Right ventricle myocardium superior (tissue), 1 donor: Measurements from ENCODE around the gene C1orf141. TPM values are rescaled to one million over a fixed set of nuclear protein-coding genes. Genes with fewer than 3 reads are reported as not detected.
"Not testable (repeated sequence)": the region's sequence is repeated elsewhere in the genome, so short reads cannot be mapped to it uniquely, and the experiment has no call there.

Experiments
- ATAC-seq: fragments of 200-7000 bp; cut with Tn5 transposase; one replicate; pipeline ENCODE4 v1.9.1; 2020; ENCODE audit warnings: mild to moderate bottlenecking; ENCODE audit not compliant: poor library complexity
- DNase-seq: peaks from one replicate; pipeline ENCODE4 v3.0.0-alpha.2; 2020
- intact Hi-C: fragments of 100-400 bp; cut with DNase I; formaldehyde crosslinking; loops from one replicate; pipeline ENCODE4 v1.11.2; 2022
- long read RNA-seq: library from polyadenylated mRNA; unstranded; transcript quantifications from one replicate; pipeline ENCODE4 v2.0.0, GENCODE V29; 2021
- total RNA-seq: library from RNA; stranded (reverse); fragmentation: NEBNext Ultra II Directional; extraction: Animal tissue kit (Norgen Biotek cat#: 25700); gene quantifications from one replicate; pipeline ENCODE4 v1.2.1, GENCODE V29; 2021
- donor health status: DM: no; HTN: yes; CAD: no; lungs with severe emphysema.

The C1orf141 gene
- total RNA-seq, result not detected
- long read RNA-seq, result 0 reads

DNA sequence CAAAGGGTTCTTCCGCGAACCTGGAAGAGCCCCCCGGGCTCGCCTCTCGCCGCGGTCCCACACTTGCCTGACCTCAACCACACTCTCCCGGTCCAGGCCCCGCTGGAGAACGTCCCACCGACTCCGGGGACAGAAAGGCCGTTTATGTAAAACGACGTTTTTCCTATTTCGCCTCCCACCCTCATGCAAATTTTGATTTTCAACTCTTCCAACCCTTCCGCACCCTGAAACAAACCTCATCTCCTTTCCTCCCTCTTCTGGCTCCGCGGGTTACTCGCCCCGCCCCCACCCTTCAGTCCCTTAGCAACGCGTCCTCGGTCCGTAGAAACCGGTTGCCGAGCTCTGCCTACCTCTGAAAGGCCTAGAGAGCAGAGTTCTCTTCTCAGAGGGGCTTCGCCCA, at the start of gene C1orf141:
Gene C1orf141, minus strand, starts transcription at position 276 of the 400 bp plus-strand sequence. CDS start 7,730 bp downstream, outside the sequence.
- peak; percentile 83 for ATAC-seq
- intact Hi-C loops, result no loop called here
- no peak for DNase-seq

DNA sequence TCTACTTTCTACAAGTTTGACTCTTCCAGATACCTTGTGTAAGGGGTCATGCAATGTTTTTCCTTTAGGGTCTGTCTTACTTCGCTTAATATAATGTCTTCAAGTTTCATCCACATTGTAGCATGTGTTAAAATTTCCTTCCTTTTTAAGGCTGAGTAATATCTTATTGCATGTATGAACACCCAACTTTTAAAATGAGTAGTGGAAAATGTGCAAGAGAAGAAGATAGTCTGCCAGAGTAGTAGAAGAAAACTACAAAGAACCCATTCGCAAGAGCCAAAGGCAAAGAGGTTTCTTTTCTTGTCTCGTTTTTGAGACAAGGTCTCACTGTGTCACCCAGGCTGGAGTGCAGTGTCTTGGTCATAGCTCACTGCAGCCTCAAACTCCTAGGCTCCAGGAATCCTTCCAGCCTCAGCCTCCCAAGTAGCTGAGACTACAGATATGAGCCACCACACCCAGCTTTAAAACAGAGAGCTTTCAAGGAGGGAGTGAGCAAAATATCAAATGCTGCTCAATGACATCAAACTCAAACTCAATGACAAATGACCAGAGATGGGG, 40.8 kb upstream of the C1orf141 start:
- intact Hi-C loops, result no loop called here
- no peak for ATAC-seq
- DNase-seq, result no peak

DNA sequence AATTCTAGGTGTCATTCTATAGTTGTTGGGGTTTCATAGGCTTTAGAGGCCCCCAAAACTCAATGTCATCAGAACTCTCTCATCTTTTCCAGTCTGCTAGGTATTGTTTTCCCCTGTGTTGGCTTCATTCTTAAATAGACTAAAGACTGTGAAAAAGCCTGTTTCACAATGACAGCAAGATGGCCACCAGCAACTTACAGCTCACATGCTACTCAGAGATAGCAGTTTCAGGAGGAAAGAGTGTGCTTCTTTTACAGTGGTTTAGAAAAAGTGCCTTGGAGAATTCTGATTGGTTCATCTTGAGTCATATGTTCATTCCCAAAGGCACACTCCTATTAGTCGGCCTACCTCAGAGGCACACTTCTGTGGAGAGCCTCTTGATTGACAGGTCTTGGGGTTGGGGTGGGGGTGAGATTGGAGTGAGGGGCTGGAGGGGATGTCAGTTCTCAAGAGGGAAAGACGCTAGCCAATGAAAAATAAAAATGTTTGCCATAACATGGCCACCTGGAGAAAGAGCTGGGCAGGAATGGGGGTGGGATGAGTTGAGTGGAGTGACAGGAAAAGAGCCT, 40.0 kb upstream of the C1orf141 start:
- ATAC-seq (no peak), DNase-seq (no peak)
- intact Hi-C loops, result no loop called here

DNA sequence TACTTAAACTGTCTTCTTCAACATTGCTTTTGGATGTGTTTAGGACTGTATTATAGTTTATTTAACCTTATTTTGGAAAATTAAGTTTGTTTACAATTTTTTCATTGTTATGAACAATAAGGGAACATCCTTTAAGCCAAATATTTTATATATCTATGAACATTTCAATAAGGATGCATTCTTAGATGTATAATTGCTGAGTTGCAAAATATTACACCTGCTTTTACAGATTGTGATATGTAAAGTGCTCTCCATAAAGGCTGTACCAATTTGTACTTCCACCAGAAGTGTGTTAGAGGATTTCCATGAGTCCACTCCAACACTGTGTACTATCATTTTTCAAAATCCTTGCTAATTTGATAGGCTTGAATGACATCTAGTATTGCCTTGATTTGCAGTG, 39.2 kb upstream of the C1orf141 start:
- ATAC-seq, result no peak
- DNase-seq, result no peak
- intact Hi-C loops, result no loop called here

DNA sequence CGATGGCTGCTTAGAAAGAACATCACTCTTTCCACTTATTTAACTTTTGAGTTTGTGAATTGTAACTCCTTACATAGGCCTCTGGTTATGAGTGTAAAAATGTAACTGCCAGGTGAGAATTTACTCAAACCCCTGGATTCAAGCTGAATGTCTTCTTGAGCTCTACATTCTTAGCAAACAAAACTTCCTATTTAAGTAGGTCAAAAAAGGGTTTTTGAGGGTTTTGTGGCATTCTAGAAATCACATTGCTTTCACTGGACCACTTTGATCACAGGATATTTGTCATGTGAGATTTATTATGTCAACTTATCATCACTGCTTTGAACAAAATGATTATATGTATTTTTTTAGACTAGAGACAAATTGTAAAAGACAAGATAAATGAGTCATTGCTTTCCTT, 37.2 kb upstream of the C1orf141 start:
- DNase-seq (no peak), ATAC-seq (no peak)
- intact Hi-C loops, result no loop called here

DNA sequence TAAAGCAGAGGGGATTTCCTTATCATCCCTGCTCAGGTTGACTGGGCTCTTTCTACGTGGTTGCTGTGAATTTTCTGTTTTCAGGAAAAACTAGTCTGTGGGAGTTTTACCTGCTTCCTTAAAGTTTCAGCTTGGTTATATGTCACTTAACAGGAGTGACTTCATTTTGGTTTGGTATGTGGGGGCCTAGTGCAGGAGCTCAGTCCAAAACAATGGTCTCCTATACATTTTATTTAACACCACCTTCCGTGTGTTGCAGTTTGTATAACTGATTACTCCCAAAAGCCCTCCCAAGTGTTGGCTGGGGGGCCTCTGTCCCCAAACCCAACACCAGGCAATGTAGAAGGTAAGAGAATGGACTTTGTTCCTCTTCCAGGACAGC, 36.8 kb upstream of the C1orf141 start:
- ATAC-seq, result no peak
- DNase-seq, result no peak
- intact Hi-C loops, result no loop called here

DNA sequence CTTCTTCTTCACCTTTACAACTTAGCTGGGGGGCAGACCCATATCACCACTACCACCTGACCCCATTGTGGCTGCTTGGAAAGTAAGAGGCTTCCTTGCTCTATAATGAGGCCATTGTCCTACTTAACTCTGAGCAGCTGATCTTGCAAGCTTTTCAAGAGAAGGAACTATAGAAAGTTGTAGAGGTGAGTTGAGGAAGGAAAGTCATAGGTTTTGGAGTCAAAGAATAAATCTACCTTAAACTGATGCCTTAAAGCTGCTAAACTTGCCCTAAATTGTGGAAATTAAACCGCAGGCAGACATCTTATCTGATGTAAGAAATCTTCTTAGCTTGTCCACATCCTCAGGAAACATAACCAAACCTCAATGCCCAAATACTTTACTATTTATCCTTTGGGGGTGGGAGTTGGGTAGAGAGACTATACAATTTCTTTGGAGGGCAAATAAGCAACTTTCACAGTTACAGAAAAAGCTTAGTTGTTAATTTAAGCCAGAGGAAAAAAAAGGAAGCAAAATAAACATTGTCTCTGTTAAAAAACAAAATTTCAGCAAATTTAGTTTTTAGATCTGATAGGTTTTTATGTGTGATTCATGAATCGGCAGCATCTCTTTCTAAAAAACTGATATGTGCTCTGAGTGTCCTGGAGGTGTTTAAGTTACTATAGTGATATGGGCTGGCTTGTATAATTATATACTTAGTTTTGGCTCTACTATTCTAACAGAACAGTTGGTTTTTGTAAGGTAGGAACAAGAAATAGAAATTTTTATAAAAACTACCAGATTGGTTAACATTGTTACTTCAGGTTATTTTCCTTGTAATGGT, 36.2 kb upstream of the C1orf141 start:
- intact Hi-C loops, result no loop called here
- no peak for DNase-seq
- ATAC-seq, result no peak

DNA sequence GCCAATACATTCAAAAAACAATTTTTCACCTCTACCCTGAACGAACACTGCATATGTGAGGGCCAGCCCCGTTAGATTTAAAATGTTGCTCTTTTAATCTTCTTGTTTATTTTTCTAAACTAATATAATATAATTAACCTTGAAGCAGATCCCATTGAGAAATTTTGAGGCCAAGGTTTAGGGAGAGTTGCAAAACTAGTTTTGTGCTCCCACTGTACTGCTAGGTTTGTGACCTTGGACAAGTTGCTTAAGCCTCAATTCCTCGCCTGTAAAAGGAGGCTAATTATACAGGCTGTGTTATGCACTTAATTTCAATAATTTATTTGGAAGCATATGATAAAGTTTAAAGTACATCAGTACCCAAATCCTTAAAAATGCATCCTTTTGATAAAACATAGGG, 35.2 kb upstream of the C1orf141 start:
- ATAC-seq, result no peak
- intact Hi-C loops, result no loop called here
- DNase-seq, result no peak

DNA sequence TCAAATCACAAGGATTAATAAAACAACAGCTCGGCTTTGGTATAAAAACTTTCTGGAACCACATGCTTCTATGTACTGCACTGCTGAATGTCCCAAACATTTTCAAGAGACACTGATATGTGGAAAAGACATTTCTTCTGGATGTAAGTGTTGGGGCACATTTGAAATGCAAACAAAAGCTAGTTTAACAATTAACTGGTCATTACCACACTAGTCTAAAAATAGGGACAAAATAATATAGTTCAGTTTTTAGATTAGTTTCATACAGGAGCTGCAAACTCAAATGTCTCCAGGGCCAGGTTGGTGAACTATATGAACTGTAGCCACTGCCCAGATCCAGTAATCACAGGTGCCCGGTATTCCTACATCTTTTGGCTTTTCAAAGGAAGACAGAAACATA, 34.7 kb upstream of the C1orf141 start:
- intact Hi-C loops, result no loop called here
- ATAC-seq, result no peak
- DNase-seq, result no peak

DNA sequence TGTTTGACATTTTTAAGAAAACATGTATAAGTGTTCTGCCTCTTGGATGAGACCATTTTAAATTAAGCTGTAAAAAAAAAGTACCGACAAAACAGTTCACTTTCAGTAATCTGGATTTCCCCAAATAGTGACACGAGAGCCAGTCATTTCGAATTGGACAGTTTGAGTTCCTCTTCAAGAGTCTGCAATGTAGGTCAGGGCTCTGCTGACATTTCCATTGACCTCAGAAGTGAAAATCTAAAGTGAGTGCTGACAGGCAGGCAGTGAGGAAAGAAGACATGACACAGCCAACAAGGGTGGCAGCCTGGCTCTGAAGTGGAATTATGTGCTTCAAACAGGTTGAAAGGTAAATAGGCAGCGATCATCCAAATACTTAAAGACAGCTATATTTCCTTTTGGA, 31.4 kb upstream of the C1orf141 start, which contains the start of gene IL23R:
Gene IL23R, plus strand, starts transcription at position 259 of the 400 bp plus-strand sequence. CDS start 1,667 bp downstream, outside the sequence.
- ATAC-seq (peak; percentile 93), DNase-seq (no peak)
- intact Hi-C loops, result no loop called here

DNA sequence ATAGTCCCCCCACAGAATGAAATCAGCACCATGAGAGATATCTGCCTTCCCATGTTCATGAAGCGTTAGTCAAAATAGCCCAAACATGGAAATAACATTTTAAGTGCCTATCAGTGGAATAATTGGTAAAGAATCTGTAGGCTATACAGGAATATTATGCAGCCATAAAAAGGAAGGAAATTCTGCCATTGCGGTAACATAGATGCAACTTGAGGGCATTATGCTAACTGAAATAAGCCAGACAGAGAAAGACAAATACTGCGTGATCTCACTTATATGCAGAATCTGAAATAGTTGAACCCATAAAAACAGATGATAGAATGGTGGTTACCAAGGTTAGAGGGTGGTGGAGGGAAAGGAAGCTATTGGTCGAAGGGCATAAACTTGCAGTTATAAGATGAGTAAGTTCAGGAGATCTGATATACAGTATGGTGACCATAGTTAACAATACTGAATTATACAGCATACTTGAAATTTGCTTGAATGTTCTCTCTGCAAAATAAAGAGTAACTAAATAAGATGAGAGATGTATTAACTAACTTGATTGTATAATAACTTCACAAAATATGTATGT, 30.8 kb upstream of the C1orf141 start:
- no peak for DNase-seq
- no peak for ATAC-seq
- intact Hi-C loops, result no loop called here

DNA sequence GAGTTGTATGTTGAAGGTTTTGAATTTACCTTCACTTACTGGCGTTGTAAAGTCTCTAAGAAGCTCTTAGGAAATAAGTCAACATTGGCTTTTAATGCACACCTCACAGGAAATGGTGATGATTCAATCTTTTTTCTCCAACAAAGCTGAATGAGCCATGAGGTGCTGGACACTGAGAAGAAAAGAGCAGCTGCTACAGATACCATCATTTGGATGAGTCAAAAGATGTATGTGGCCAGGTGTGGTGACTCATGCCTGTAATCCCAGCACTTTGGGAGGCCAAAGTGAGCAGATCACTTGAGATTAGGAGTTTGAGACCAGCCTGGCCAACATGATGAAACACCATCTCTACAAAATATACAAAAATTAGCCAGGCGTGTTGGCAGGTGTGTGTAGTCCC, 28.2 kb upstream of the C1orf141 start:
- no peak for ATAC-seq
- intact Hi-C loops, result no loop called here

DNA sequence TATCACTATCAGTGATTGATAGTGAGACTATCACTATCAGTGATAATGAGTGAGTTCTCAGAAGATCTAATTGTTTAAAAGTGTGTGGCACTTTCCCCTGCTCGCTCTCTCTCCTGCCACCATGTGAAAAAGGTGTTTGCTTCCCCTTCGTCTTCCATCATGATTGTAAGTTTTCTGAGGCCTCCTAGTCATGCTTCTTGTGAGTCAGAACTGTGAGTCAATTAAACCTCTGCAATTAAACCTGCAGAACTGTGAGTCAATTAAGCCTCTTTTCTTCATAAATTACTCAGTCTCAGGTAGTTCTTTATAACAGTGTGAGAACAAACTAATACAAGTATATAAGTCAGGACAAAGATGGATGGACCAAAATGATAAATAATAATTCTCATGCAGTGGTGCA, 24.5 kb upstream of the C1orf141 start:
- intact Hi-C loops, result no loop called here
- DNase-seq, result no peak
- ATAC-seq, result no peak

More for the DNA sequence above, 28.2 kb upstream of the C1orf141 start:
- no peak for DNase-seq

DNA sequence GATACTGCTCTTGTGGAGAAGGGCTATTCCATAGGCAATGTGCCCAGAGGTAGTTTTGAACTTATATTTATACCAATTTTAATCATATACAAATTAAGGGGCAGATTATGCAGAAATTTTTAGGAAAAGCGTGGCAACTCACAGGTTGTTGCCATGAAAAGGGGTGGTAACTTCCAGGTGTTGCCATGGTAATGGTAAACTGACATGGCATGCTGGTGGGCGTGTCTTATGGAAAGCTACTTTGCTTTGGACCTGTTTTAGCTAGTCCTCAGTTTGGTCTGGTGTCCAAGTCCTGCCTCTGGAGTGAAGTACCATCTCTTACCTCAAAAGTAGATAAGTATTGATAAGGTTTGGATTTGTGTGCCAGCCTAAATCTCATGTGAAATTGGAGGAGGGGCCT, 23.6 kb upstream of the C1orf141 start:
- DNase-seq, result no peak
- intact Hi-C loops, result no loop called here
- no peak for ATAC-seq

DNA sequence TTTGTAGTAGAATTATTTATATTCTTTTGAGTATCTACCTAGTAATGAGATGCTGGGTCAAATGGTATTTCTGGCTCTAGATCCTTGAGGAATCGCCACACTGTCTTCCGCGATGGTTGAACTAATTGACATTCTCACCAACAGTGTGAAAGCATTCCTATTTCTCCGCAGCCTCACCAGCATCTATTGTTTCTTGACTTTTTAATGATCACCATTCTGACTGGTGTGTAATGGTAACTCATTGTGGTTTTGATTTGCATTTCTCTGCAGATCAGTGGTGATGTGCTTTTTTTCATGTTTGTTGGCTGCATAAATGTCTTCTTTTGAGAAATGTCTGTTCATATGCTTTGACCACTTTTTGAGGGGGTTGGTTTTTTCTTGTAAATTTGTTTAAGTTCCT, 16.2 kb upstream of the C1orf141 start:
- DNase-seq (no peak), ATAC-seq (no peak)
- intact Hi-C loops, result no loop called here

DNA sequence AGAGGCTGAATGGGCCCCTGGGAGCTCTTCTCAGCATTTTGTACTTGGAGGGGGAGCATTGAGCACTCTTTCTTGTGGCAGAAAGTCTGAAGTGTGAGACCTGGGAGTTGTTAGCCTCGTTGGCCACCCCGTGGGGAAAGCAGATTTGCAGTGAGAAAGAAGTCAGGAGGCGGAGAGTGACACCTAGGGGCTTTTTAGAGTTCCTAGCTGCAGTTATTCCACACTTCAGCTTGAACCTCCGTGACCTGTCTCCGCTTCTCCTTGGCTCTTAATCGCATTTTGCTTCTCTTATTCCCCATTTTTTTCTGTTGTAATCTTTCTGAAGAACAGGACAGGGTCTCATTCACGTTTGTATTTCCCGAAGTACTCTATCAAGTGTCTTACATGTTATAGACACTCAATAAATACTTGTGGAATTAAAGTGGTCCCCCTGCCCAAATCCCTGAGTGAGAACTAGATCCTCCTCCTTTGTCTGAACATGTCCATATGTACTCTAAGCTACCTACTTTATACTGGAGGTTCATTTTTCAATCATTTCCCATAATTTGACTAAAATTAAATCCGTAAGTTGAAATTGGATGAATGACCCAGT, 14.5 kb upstream of the C1orf141 start:
- DNase-seq (no peak), ATAC-seq (peak; percentile 99)
- intact Hi-C loops, result loop anchor here (2.0 kb wide), 1 partner anchor 154 kb away; no protein-coding TSS in a partner anchor

DNA sequence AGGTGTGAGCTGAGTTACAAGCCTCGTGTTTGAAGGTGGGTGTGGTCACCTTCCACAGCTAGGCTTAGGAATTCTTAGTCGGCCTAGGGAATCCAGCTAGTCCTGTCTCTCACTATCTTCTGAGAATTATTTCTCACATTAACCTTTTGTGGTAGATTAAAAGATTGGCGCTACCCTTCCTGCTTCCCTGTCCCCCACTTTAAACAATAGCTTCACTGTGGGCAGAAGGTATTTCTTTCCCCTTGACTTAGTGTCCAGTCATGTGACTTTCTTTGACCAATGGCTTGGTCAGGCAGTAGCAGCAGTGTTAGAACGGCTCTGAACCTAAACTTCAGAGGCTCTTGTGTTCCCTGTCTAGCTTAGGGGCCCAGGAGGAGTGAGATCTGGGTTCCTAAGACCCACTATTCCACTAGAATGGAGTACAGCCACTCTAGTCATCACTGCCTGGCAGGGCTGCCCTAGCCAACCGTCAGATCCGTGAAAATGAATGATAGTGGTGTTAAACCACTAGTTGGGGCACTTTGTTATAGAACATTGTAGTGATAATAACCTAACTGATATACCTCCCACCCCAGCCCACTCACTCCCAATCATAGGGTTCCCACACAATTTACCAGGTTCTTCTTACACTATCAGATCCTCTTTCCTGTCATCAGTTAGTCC, 13.9 kb upstream of the C1orf141 start:
- intact Hi-C loops, result loop anchor here (2.0 kb wide), 1 partner anchor 154 kb away; no protein-coding TSS in a partner anchor
- no peak for DNase-seq
- peak; percentile 52 for ATAC-seq

DNA sequence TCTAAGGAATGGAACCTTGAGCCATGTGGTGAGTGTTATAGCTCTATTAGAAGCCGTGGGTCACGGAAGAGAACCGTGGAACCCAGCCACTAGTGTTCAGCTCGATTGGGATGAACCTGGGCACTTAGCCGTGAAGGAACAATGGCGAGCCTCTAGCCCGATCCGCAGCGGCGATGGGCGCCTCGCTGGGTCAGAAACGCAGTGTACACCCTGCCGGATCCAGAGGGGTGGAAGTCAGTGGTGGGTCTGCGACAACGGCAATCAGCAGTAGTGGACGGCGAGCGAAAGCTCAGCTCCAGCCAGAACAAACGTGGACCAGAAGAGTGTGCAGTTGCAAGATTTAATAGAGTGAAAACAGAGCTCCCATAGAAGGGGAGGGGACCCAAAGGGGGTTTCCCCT, 13.2 kb upstream of the C1orf141 start:
- intact Hi-C loops, result loop anchor here (2.0 kb wide), 1 partner anchor 153 kb away; no protein-coding TSS in a partner anchor
- DNase-seq, result not testable (repeated sequence)

DNA sequence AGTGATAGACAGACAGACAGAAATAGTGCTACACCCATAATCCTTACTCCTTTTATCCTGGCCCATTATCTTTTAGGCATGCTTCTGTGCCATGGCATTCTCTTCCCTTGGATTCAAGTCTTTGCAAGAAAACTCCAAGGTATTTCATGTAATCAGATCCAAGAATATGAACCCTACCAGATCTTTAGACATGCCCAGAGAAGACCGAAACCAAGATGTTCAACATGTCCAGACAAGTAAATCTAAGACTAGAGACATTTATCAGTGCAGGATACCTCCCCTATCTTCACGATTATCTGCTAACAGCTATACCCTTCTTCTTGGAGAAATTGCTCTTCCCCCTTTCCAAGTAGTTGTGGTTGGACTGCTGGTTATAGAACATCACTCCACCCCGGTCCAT, 11.8 kb upstream of the C1orf141 start:
- ATAC-seq, result no peak
- no peak for DNase-seq
- intact Hi-C loops, result no loop called here

More for the DNA sequence above, 13.2 kb upstream of the C1orf141 start:
- not testable (repeated sequence) for ATAC-seq
